AG04450 (cell line): ENCODE data around the gene MAP7. TPM values are rescaled to one million over a fixed set of nuclear protein-coding genes. Genes with fewer than 3 reads are reported as not detected.

Source experiments
- CTCF ChIA-PET: fragments of 300-600, 350-600 bp; formaldehyde crosslinking; extraction: SDS; loops from one replicate; lab custom pipeline; 2022; ENCODE audit warnings: antibody characterized with exemption, inconsistent platforms; lab: Charles Lee
- POLR2A ChIA-PET: fragments of 350-600 bp; formaldehyde crosslinking; extraction: SDS; loops from one replicate; lab custom pipeline; 2021; ENCODE audit warnings: antibody characterized with exemption, inconsistent platforms; lab: Yijun Ruan, JAX
- DNase-seq: peaks from one replicate; pipeline ENCODE4 v3.0.0-alpha.2; 2011; ENCODE audit warnings: low read depth, low spot score
- H3K27ac ChIP-seq: one replicate; pipeline ENCODE4 v1.5.1; 2012; ENCODE audit warnings: low read depth, low read length, control low read depth
- H3K27me3 ChIP-seq: one replicate; pipeline ENCODE4 v1.6.0; 2012; ENCODE audit warnings: low read length; ENCODE audit not compliant: control insufficient read depth, insufficient read depth
- H3K4me3 ChIP-seq: 2 replicates; pipeline ENCODE4 v1.5.1; 2011; ENCODE audit warnings: mild to moderate bottlenecking, low read depth, low read length, control low read depth
- H3K9me3 ChIP-seq: 2 replicates; pipeline ENCODE4 v1.5.1; 2012; ENCODE audit warnings: low read length; ENCODE audit not compliant: control insufficient read depth, insufficient read depth
- CTCF ChIP-seq: IDR thresholded peaks from 2 replicates; pipeline ENCODE4 v1.5.1; 2011; ENCODE audit warnings: low read depth, low read length, control low read depth, inconsistent platforms
- polyA plus RNA-seq: library from polyadenylated mRNA; depleted of rRNA; stranded (reverse); fragments of >200 nt; gene quantifications from 2 replicates; pipeline ENCODE4 v1.2.3, GENCODE V29; 2011

Gene MAP7
- polyA plus RNA-seq, 1 experiment, result 0.30 TPM

- no peak overlapping the region for H3K4me3 ChIP-seq
- ChIA-PET POLR2A (no interaction called here), CTCF (no interaction called here)
These were observed 15.0 kb downstream of the MAP7 start for GRCh38 chr6:136535017-136535765.

GRCh38 chr6:136534268-136534667 lies 16.0 kb downstream of the MAP7 start:
- CTCF ChIA-PET, result no interaction called here

More at GRCh38 chr6:136535017-136535765, 15.0 kb downstream of the MAP7 start:
- H3K27me3 ChIP-seq, result peaks cover 15% of the 10 kb centered on the region
- no peaks in the 10 kb centered on the region for H3K9me3 ChIP-seq
- no peak overlapping the region for H3K27ac ChIP-seq
- DNase-seq, result no peak
- TF ChIP-seq CTCF, result no peak

DNA sequence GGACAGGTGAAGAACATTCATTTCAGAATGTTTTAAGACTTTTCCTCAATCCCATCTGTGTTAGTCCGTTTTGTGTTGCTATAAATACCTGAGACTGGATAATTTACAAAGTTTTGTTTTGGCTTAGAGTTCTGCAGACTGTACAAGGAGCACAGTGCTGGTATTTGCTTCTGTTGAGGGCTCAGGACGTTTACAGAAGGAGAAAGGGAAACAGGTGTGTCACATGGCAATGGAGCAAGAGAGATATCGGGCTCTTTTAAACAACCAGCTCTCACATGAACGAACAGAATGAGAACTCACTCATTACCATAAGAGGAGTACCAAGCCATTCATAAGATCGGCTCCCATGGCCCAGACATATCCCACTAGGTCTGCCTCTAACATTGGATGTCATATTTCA lies 16.7 kb downstream of the MAP7 start:
- no peak overlapping the region for H3K27ac ChIP-seq
- ChIA-PET CTCF (no interaction called here), POLR2A (no interaction called here)
- H3K4me3 ChIP-seq, result no peak overlapping the region
- no peak for DNase-seq
- TF ChIP-seq CTCF, result no peak
- H3K27me3 ChIP-seq, result peaks cover 15% of the 10 kb centered on the region
- H3K9me3 ChIP-seq, result no peaks in the 10 kb centered on the region

More at GRCh38 chr6:136534268-136534667, 16.0 kb downstream of the MAP7 start:
- POLR2A ChIA-PET, result no interaction called here
- peaks cover 15% of the 10 kb centered on the region for H3K27me3 ChIP-seq
- no peak for TF ChIP-seq CTCF
- no peak overlapping the region for H3K4me3 ChIP-seq
- H3K9me3 ChIP-seq, result no peaks in the 10 kb centered on the region
- no peak for DNase-seq
- no peak overlapping the region for H3K27ac ChIP-seq

DNA sequence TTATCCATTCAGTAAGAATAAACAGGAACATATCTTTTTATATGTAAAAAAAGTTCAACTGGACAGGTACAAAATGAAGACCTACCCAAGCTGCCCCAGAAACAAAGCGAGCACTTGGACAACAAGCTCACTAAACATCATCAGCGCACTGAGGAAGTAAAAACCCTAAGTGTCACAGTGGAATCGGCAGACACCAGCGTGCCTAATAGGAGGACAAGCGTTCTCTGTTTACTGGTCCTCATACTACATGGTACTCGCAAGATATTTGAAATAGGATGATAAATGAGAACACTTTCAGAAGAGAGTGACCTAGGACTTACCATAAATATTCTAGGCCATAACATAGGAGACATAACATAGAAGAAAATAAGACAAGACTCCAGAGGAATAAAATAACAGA lies 18.2 kb downstream of the MAP7 start:
- Histone ChIP-seq H3K27me3 (peaks cover 15% of the 10 kb centered on the region), H3K9me3 (no peaks in the 10 kb centered on the region), H3K27ac (no peak overlapping the region), H3K4me3 (no peak overlapping the region)
- ChIA-PET POLR2A (no interaction called here), CTCF (interaction anchor here (2.6 kb wide), 1 partner anchor 18 kb away, joined by 9 read pairs; the partner anchor contains the start of gene MAP7)
- DNase-seq, result no peak
- TF ChIP-seq CTCF, result no peak

DNA sequence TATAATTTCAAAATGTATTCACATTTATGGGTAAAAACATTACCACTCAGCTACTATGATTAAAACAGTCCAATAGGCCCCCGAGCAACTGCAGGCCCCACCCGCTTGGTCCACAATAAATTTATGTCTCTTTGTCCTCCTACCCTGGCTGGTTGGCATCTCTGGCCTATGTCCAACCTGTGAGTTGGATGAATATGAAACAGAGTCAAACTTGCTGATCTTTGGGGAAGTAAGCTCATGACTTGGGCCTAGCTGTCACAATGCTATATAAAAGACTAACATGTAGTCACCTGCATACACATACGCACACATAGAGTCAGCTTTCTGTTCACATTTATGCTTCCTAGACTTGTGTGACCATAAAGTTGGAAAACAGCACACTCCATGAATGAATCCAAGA lies 20.5 kb downstream of the MAP7 start:
- Histone ChIP-seq H3K27me3 (peaks cover 12% of the 10 kb centered on the region), H3K9me3 (no peaks in the 10 kb centered on the region), H3K4me3 (no peak overlapping the region), H3K27ac (no peak overlapping the region)
- POLR2A ChIA-PET, result no interaction called here
- CTCF ChIA-PET, result interaction anchor here (2.6 kb wide), 1 partner anchor 21 kb away, joined by 9 read pairs; the partner anchor contains the start of gene MAP7
- no peak for DNase-seq
- no peak for TF ChIP-seq CTCF
